Endothelial cell of umbilical vein (primary cell): ENCODE data around the gene ASB8. TPM values are rescaled to one million over a fixed set of nuclear protein-coding genes. Genes with fewer than 3 reads are reported as not detected.

Source experiments
- BruUV-seq: library from RNA; stranded (reverse); fragments of 400-500 nt; replicated peaks from 2 replicates; lab custom pipeline; 2021; lab: Mats Ljungman, UMichigan
- CTCF ChIA-PET: fragments of 300-600, 350-600 bp; sonication (Branson Sonifier 250); formaldehyde crosslinking; loops from one replicate; lab custom pipeline; 2021; ENCODE audit warnings: antibody characterized with exemption, inconsistent platforms; lab: Charles Lee
- POLR2A ChIA-PET: fragments of 300-600, 350-600 bp; sonication (Branson Sonifier 250); formaldehyde crosslinking; loops from one replicate; lab custom pipeline; 2021; ENCODE audit warnings: antibody characterized with exemption, inconsistent platforms; lab: Charles Lee
- DNase-seq: peaks from one replicate; pipeline ENCODE4 v3.0.0-alpha.2; 2011; ENCODE audit warnings: low read depth, low spot score
- FAIRE-seq: peaks from 2 replicates; lab custom pipeline; 2011; peaks lifted over from hg19 to GRCh38; lab: Jason Lieb, UNC
- H2AFZ ChIP-seq: 2 replicates; pipeline ENCODE4 v1.6.0; 2012; ENCODE audit warnings: low read depth, low read length, control low read depth, inconsistent platforms
- H3K27ac ChIP-seq: 2 replicates; pipeline ENCODE4 v1.5.1; 2011; ENCODE audit warnings: low read depth, mild to moderate bottlenecking, control low read depth, low read length, moderate library complexity; ENCODE audit not compliant: insufficient read depth
- H3K27me3 ChIP-seq, 2 experiments: 2 replicates each; pipeline versions ENCODE4 v1.6.0 to v1.6.1; 2011; ENCODE audit warnings: low read length in 2 of 2, mixed read lengths in 1 of 2; ENCODE audit not compliant: control insufficient read depth in 2 of 2, insufficient read depth in 2 of 2
- H3K36me3 ChIP-seq, 2 experiments: 2 replicates in 1 of 2; 3 replicates in 1 of 2; pipeline ENCODE4 v1.5.1; 2011; ENCODE audit warnings: low read length in 2 of 2, mild to moderate bottlenecking in 1 of 2, moderate library complexity in 1 of 2; ENCODE audit not compliant: control insufficient read depth in 2 of 2, insufficient read depth in 2 of 2; ENCODE audit errors: extremely low read depth in 1 of 2
- H3K4me1 ChIP-seq: 3 replicates; pipeline ENCODE4 v1.5.1; 2011; ENCODE audit warnings: mild to moderate bottlenecking, low read length; ENCODE audit not compliant: control insufficient read depth, insufficient read depth; ENCODE audit errors: extremely low read depth
- H3K4me2 ChIP-seq: 2 replicates; pipeline ENCODE4 v1.6.1; 2011; ENCODE audit warnings: low read length, control low read depth, mixed read lengths; ENCODE audit not compliant: insufficient read depth
- H3K4me3 ChIP-seq, 3 experiments: fragments of 200-600 bp in 1 of 3; sonication (generic), shearing (Covaris generic) in 1 of 3; replicated peaks in 1 of 3; 2 replicates each; pipeline ENCODE4 v1.5.1; 2011 to 2016; ENCODE audit warnings: control low read depth in 3 of 3, low read length in 3 of 3, mild to moderate bottlenecking in 2 of 3, inconsistent platforms in 1 of 3, low read depth in 1 of 3, moderate library complexity in 1 of 3; ENCODE audit not compliant: insufficient read depth in 1 of 3
- H3K79me2 ChIP-seq: 2 replicates; pipeline ENCODE4 v1.6.0; 2012; ENCODE audit warnings: low read length, inconsistent platforms; ENCODE audit not compliant: control insufficient read depth, insufficient read depth
- H3K9ac ChIP-seq: replicated peaks from 2 replicates; pipeline ENCODE3; 2011; ENCODE audit warnings: low read length, control low read depth; ENCODE audit not compliant: insufficient read depth; ENCODE audit errors: extremely low read depth
- H3K9me1 ChIP-seq: replicated peaks from 3 replicates; pipeline ENCODE4 v1.6.0; 2011; ENCODE audit warnings: mild to moderate bottlenecking, low read length; ENCODE audit not compliant: control insufficient read depth, insufficient read depth; ENCODE audit errors: extremely low read depth
- H3K9me3 ChIP-seq: replicated peaks from 2 replicates; pipeline ENCODE4 v1.5.1; 2012; ENCODE audit warnings: low read length, inconsistent platforms; ENCODE audit not compliant: control insufficient read depth, insufficient read depth
- H4K20me1 ChIP-seq: replicated peaks from 2 replicates; pipeline ENCODE3; 2011; ENCODE audit warnings: mild to moderate bottlenecking, low read length; ENCODE audit not compliant: control insufficient read depth, insufficient read depth; ENCODE audit errors: extremely low read depth
- CTCF ChIP-seq, 2 donors: IDR thresholded peaks; 1 replicate in 1 of 2; 2 replicates in 1 of 2; pipeline ENCODE4 v1.5.1; 2011; ENCODE audit warnings: low read length in 2 of 2, mild to moderate bottlenecking in 2 of 2, moderate library complexity in 2 of 2, control low read depth in 1 of 2, inconsistent platforms in 1 of 2, low read depth in 1 of 2; ENCODE audit not compliant: insufficient read depth in 1 of 2; ENCODE audit errors: extremely low read depth in 1 of 2
- EZH2 ChIP-seq: IDR thresholded peaks from 2 replicates; pipeline ENCODE4 v1.6.1; 2012; ENCODE audit warnings: borderline replicate concordance, low read depth, mild to moderate bottlenecking, moderate library complexity, low read length, inconsistent platforms; ENCODE audit not compliant: severe bottlenecking
- FOS ChIP-seq: IDR thresholded peaks from 2 replicates; pipeline ENCODE4 v1.6.1; 2011; ENCODE audit warnings: mild to moderate bottlenecking, low read length, moderate library complexity, borderline replicate concordance; ENCODE audit not compliant: insufficient read depth
- GATA2 ChIP-seq: IDR thresholded peaks from 2 replicates; pipeline ENCODE4 v1.7.0; 2011; ENCODE audit warnings: low read depth, mild to moderate bottlenecking, moderate library complexity, mixed read lengths, low read length; ENCODE audit not compliant: insufficient read length, insufficient read depth
- JUN ChIP-seq: IDR thresholded peaks from 2 replicates; pipeline ENCODE4 v1.6.1; 2011; ENCODE audit warnings: borderline replicate concordance, low read depth; ENCODE audit not compliant: insufficient read length, insufficient read depth
- MAX ChIP-seq: IDR thresholded peaks from 2 replicates; pipeline ENCODE4 v1.6.1; 2011; ENCODE audit not compliant: insufficient read depth, insufficient read length
- MYC ChIP-seq: IDR thresholded peaks from one replicate; pipeline ENCODE4 v1.6.1; 2011; ENCODE audit warnings: mild to moderate bottlenecking, low read depth, low read length
- POLR2A ChIP-seq: IDR thresholded peaks from 2 replicates; pipeline ENCODE4 v1.6.1; 2012; ENCODE audit warnings: low read depth, mild to moderate bottlenecking, control low read depth, low read length
- POLR2AphosphoS5 ChIP-seq: IDR thresholded peaks from 2 replicates; pipeline ENCODE4 v1.6.1; 2012; ENCODE audit warnings: low read depth, mild to moderate bottlenecking, control low read depth, low read length, moderate library complexity; ENCODE audit not compliant: insufficient read depth
- dilution Hi-C: fragments of 300-500 bp; cut with MboI; formaldehyde crosslinking; loops from one replicate; pipeline ENCODE4 v1.15.0; 2019; ENCODE audit warnings: low sequenced_read_pairs; ENCODE audit not compliant: extremely low pct_ligation_motif_present
- intact Hi-C: fragments of 100-400 bp; cut with micrococcal nuclease; formaldehyde crosslinking; loops from one replicate; pipeline ENCODE4 v1.10.0; 2022
- polyA plus RNA-seq, 4 experiments: library from polyadenylated mRNA; depleted of rRNA in 3 of 4; stranded (reverse) in 3 of 4; unstranded in 1 of 4; fragments of >200 nt; gene quantifications; 2 replicates each; pipeline versions ENCODE4 v1.2.1 to v1.2.3, GENCODE V29; 2011 to 2012; ENCODE audit warnings: missing spikeins in 1 of 4
- total RNA-seq: library from RNA; stranded (reverse); gene quantifications from 2 replicates; pipeline ENCODE4 v1.2.3, GENCODE V29; 2021

The ASB8 gene
- total and polyA plus RNA-seq, 2 donors (not counting 3 experiments of a cell fraction or from before 2014, with no cell fraction given): 14.9 to 29.7 TPM

- TF ChIP-seq POLR2A (no peak), FOS (no peak), EZH2 (no peak), POLR2AphosphoS5 (no peak), JUN (no peak), MYC (no peak)
- FAIRE-seq: peak; percentile 40
- BruUV-seq: no TSS peak
- Histone ChIP-seq H3K4me2 (peak overlapping the region; percentile 99), H3K9me3 (no peaks in the 10 kb centered on the region), H3K36me3 (peaks cover 2 to 4% of the 10 kb centered on the region in 2 experiments), H3K79me2 (peaks cover 19% of the 10 kb centered on the region), H3K9ac (no peak overlapping the region), H2AFZ (peak overlapping the region; percentile 22), H3K4me3 (no peak overlapping the region), H3K27ac (no peak overlapping the region), H3K27me3 (peaks cover 2 to 5% of the 10 kb centered on the region in 2 experiments), H3K9me1 (no peaks in the 10 kb centered on the region), H4K20me1 (no peaks in the 10 kb centered on the region), H3K4me1 (peaks cover 12% of the 10 kb centered on the region)
- DNase-seq: no peak
- dilution Hi-C loops (no loop called here), intact Hi-C loops (no loop called here)
- ChIA-PET POLR2A (no interaction called here), CTCF (interaction anchor here (0.9 to 2.2 kb wide), 6 partner anchors 10 to 177 kb away, joined by 3 to 5 read pairs (median 4); partner anchors contain the start of gene ASB8)
Observed at GRCh38 chr12:48118284-48118871, 38.9 kb downstream of the ASB8 start.

- H3K36me3 ChIP-seq: no peaks in the 10 kb centered on the region
- ChIA-PET CTCF (interaction anchor here (1.7 kb wide), 1 partner anchor 10 kb away, joined by 5 read pairs; the partner anchor contains the start of gene SENP1), POLR2A (no interaction called here)
- H3K27me3 ChIP-seq: peaks cover 2 to 7% of the 10 kb centered on the region in 2 experiments
- no peak overlapping the region for H3K9ac ChIP-seq
- dilution Hi-C loops: no loop called here
- TF ChIP-seq POLR2A: no peak
- no peak for TF ChIP-seq POLR2AphosphoS5
- no peak for TF ChIP-seq MYC
- no peak for TF ChIP-seq FOS
- TF ChIP-seq EZH2: no peak
- TF ChIP-seq MAX: no peak
- TF ChIP-seq GATA2: no peak
- TF ChIP-seq CTCF (IDR thresholded peaks at IDR 0.05; ENCODE audit: extremely low read depth in 1 of 2, insufficient read depth in 1 of 2, low read depth in 1 of 2, low read length in 2 of 2): no peak
- TF ChIP-seq JUN: no peak
- H3K4me1 ChIP-seq: peaks cover 10% of the 10 kb centered on the region
- no TSS peak for BruUV-seq
- no peaks in the 10 kb centered on the region for H3K9me3 ChIP-seq
- intact Hi-C loops: no loop called here
- no peak overlapping the region for H3K4me3 ChIP-seq
- H4K20me1 ChIP-seq: no peaks in the 10 kb centered on the region
- H3K9me1 ChIP-seq: no peaks in the 10 kb centered on the region
- H3K27ac ChIP-seq: no peak overlapping the region
- FAIRE-seq: no peak
- no peak overlapping the region for H3K4me2 ChIP-seq
- H3K79me2 ChIP-seq: peaks cover 14% of the 10 kb centered on the region
- DNase-seq: no peak
- no peak overlapping the region for H2AFZ ChIP-seq
Observed at GRCh38 chr12:48115957-48116356, 41.4 kb downstream of the ASB8 start.
